Measurements from ENCODE around the gene MSANTD4.

GRCh38 chr11:105986554-105986953 lies 35.5 kb downstream of the MSANTD4 start:
- no peak for TF ChIP-seq CTCF (conservative IDR thresholded peaks at IDR 0.05; ENCODE audit: low read length)
- TF ChIP-seq EZH2phosphoT487 (IDR thresholded peaks at IDR 0.05; ENCODE audit: borderline replicate concordance, low read depth, low read length), result no peak
